SKM-1 (cell line): ENCODE data around the gene TUBA8.
"Not testable (repeated sequence)": the region's sequence is repeated elsewhere in the genome, so short reads cannot be mapped to it uniquely, and the experiment has no call there.

Source experiments
- DNase-seq: peaks from one replicate; lab custom pipeline; 2025; ENCODE audit not compliant: unreplicated experiment; lab: John Stamatoyannopoulos, UW

Gene TUBA8

DNA sequence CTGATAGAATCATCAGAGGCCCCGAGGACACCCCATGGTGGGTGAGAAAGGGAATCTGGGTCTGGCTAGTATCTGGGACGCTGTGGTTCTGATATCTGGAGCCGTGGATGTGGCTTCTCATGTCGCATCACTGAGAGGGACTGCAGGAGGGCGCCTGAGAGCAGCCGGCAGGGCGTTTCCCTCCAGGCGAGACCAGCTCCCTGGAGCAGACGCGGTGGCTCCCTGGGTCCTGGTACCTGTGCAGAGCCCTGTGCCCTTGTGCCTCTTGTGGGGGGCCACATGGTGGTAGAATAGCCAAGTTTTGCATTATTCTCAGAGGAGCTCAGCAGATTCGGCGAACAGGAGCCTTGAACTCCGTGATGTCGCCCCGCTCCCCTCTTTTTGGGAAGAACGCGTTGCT, 59.7 kb downstream of the TUBA8 start:
- DNase-seq = not testable (repeated sequence)

DNA sequence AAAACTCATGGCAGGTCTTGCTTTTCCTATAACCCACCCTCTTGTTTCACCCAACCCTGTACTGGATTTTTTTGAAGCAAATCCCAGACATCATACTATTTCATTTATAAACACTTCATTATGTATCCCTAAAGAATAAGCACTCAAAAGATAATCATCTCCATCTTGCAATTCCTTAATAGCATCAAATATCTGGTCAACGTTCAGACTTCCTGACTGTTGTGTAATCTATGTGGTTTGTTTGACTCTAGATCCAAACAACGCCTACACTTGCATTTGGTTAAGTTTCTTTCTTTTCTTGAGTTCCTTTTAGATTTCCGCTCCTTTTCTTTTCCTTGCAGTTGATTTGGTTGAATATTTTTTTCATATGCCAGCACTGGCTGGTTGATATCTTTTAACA, 61.6 kb downstream of the TUBA8 start:
- not testable (repeated sequence) for DNase-seq

DNA sequence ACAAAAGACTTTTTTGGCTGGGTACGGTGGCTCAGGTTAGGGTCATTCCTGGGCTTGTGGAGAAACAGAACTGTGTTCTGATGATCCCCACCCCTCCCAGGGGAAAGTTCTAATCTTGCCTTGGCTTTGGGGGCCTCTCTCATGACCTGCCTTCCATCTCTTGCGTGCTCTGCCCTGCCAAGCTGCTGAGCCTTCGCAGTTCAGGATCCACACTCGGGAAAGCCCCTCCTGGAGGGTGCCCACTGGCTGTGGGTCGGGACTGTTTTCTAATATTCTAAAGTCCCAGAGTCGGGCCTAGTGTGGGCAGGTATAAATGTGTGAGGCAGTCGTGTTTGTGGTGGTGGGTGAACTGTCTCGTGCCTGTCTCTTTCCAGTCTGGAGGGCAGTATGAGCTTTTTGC, 62.2 kb downstream of the TUBA8 start:
- not testable (repeated sequence) for DNase-seq

DNA sequence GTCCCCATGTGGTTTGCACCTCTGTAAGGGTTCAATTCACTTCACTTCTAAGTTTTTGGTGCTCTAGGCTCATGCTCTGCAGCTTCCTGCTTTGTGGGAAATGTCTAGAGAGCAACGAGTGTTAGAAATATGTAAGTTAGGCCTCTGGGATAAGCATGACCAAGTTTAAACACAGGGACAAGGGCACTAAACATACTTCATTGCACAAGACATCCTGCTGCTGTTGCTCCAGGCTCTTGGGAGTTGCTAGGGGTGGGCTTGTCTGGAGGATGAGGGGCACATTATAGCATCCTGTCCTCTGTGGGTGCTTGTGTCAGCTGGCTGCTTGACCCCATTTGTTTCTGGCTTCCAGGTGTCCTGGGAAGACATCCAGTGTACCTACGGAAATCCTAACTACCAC, 62.8 kb downstream of the TUBA8 start:
- not testable (repeated sequence) for DNase-seq
